GM18909 (cell line): ENCODE measurements around the gene RPAIN.

Experiments
- ATAC-seq: cut with Tn5 transposase; IDR thresholded peaks from one replicate; pipeline ENCODE4 v1.9.1; 2021; ENCODE audit warnings: mild to moderate bottlenecking; ENCODE audit not compliant: unreplicated experiment, poor library complexity

Gene RPAIN, protein sequence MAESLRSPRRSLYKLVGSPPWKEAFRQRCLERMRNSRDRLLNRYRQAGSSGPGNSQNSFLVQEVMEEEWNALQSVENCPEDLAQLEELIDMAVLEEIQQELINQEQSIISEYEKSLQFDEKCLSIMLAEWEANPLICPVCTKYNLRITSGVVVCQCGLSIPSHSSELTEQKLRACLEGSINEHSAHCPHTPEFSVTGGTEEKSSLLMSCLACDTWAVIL

DNA sequence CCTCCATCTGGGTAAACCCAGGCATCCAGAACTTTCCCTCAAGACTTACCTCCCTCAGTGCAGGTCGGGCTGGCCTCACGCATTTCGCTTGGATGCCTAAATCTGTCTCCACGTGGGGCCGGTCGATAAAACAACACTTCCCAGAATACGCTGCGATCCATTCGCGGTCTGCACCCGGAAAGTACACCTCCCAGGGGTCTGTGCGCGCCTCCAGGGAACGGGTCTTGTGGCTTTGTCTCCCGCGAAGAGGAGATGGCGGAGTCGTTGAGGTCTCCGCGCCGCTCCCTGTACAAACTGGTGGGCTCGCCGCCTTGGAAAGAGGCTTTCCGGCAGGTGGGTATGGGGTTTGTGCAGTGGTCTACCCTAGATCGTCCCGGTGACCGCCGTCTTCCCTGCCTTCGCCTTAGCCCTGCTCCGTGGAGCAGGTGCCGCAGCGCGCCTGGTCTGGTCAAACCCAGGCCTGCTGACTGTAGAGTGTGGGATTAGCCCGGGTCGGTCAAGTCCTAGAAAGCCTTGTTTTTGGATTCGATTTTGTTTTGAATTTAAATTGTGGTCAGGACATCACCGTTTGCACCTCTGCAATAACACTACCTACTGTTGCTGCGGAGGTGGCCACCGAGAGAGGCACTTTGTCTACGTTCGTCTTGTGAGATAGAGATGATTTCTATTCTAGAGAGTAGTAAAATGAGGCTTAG is at the start of gene RPAIN:
Gene RPAIN (plus strand): TSS at position 224 of the 695 bp plus-strand sequence. CDS start 29 bp downstream, at position 253.
- peak; percentile 62 for ATAC-seq

DNA sequence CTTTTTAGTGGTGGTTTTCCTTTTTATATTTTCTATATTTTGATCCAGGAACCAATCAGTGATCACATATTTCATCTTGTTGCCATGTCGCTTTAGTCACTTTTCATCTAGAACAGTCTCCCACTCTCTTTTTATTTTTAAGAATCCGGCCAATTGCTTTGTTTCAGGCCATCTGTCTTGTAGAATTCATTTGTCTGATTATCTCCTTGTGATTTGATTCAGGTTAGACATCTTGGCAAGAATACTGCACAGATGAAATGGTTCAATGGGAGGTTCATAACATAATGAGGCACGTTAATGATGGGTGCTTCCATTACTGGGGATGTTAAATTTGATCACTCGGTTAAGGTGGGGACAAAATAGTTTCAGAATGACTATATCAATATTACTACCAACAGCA is 49.6 kb upstream of the RPAIN start:
- no peak for ATAC-seq

DNA sequence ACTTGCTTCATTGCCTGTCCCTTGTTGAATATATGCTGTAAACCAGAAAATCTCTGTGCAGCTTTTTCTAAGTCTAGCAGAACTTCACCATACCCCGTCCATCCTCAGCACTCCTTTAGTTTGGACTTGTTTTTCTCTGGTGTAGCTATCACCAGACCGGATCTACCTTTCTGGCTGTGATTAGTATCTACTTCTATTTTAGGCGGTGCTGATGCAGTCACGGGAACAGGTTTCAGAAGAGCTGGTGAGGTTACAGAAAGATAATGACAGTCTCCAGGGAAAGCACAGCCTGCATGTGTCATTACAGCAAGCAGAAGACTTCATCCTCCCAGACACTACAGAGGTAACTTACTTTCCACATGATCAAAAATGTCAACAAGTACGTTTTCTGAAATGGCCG is 46.9 kb upstream of the RPAIN start:
- ATAC-seq = no peak

DNA sequence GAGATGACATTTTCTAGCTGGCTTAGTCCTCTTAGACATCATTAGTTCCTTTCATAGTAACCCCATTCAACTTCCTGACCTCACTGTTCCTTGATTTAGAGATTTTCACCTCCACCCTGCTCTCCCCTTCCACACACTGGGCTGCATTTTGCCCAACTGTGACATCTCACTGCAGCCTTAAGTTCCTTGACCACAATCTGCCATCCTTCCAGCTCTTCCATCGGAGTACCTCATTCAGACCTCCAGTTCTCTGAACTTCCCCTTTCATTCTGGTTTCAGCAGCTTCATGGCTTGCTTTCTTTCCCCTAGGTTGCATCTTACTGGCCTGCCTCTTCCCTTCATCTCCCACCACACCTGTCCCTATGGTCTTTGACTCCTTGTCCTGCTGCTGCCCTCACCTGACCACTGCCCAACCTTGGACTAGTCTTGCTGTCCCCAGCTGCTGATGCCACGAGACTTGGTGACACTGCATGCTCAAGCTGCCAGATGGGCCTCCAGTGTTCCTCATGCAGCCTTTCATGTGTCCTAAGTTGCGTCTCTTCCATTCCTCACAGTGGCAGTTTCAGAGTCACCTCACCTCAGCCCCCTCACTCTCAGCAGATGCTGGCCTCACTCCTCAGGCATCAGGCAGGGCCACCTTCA is 41.3 kb upstream of the RPAIN start:
- ATAC-seq = no peak

DNA sequence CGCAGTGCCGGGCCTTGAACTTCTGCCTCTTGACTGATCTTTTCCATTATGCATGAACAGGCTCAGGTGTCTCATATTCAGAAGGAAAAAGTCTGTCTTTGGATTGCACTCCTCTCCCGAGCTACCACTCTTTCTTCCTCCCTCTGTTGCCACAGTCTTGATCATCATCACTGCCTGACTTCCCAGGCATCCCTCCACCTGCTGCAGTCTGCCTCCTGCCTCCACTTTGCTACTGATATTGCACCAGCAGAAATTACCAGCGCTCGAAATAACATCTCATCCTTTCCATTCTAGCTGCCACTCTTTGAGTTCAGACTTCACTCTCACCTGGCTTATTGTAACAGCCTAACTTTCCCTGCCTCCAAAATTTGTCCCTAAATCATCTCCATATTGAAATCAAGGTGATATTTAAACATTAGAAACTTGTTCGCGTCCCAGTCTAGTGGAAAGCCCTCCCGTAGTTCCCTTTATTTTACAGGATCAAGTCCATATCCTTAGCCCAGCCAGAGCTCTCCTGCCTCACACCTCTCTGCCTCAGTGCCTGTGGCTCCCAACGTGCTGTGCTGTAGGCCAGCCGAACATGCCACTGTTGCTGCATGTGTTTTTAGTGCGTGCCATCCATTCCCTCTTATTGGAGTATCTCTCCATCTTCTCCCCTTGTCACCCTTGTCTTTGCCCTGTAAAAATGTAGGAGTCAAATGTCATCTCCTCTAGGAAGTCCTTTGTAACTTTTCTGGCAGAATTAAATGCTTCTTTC is 40.5 kb upstream of the RPAIN start:
- ATAC-seq = no peak

DNA sequence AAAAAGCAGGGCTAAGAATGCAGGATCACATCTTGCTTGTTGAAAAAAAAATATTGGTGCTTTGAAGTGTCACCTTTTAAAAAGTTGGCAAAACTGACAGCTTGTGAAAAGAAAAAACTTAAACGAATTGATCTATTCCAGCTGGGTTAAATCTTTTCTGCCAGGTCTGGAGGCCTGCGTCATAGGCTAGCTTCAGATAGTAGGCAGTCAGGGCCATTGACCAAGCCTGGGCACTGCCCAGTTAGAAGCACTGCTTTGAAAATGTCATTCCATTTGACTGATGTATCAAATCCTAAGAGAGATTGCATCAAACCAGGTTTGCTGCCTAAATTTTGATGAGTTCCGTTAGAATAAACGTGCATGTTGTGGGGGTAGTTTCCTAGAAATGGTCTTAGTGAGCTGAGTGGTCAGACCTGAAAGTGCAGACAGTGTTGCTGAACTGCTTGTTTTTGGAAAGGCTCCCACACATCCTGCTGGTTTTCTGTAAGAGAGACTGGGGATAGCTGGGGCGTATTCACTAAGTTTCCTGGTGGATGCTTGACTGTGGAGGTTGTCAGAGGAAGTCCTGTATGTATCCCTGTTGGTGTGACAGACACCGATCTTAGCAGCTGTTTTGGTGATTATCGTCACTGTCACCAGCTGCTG is 39.4 kb upstream of the RPAIN start:
- no peak for ATAC-seq

DNA sequence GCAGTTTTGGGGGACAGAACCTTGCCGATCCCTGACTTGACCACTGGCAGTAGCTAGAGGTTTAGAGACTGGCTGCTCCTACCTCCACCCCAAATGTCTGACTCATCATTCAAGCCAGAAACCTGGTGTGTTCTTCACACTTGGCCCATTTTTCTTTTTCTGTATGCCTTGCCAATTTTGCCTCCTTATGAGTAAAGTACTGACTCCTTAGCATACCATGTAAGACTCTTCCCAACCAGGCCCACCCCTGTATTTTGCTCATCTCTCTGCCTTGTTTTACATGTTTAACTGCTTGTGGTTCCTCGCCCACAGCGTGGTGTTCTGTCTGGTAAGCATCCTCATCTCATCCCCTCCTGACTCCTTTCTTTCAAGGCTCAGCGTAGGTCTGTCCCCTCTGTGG is 38.4 kb upstream of the RPAIN start:
- no peak for ATAC-seq

DNA sequence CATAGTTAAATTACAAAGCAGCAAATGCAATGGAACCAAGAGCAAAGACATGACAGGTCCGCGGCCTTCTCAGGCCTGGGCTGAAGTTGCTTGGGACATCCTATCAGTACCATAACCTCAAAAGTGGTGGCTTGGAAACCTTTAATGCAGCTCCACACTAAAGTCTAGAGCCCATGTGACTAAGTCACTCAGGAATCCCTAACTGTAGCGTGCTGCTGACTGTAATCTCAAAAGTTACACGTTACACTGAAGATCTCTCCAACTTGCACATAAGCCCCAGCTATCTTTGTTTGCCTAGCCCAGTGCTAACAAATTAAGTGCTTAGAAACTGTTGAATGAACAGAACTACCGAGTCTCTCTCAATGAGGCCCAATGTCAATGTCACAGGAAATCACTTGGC is 28.3 kb upstream of the RPAIN start:
- ATAC-seq = no peak

DNA sequence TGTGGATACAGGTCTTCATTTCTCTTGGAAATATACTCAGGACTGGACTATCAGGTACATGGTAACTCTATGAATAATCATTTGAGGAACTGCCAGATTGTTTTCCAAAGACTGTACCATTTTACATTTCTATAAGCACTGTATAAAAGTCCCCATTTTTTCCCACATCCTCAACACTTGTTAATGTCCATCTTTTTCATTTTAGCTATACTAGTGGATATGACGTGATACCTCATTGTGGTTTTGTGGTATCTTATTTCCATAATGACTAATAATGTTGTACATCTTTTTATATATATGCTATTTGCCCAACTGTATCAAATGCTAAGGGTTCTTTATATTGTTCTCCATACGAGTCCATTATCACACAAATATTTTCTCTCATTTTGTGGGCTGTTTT is 23.4 kb upstream of the RPAIN start:
- ATAC-seq = no peak

DNA sequence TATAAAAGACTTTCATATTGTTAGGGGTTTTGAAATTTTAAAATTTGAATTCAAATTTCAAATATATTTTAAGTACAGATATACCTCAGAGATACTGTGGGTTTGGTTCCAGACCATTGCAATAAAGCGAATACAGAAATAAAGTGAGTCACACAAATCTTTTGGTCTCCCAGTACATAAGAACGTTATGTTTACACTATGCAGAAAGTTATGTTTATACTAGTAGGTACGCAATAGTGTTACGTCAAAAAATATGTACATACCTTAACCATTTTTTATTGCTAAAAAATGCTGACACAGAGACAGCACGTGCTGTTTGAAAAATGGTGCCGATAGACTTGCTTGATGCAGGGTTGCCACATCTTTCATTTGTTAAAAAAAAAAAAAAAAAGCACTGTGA is 20.2 kb upstream of the RPAIN start:
- ATAC-seq = no peak

DNA sequence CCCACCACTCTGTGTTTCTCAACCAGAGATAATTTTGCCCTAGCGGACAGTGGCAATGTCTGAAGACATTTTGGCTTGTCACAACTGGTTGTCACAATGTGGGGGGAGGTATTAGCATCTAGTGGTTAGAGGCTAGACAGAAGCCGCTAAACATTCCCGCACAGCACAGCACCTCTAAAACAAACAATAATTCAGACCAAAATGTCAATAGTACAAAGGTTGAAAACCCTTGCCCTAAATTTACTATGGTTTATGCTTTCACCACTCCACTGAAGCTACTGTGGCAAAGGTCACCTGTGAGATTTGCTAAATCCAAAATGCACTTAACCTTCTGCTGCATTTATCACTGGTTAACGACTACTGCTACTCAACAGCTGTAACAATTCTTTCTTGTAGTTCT is 14.6 kb upstream of the RPAIN start:
- ATAC-seq = no peak

DNA sequence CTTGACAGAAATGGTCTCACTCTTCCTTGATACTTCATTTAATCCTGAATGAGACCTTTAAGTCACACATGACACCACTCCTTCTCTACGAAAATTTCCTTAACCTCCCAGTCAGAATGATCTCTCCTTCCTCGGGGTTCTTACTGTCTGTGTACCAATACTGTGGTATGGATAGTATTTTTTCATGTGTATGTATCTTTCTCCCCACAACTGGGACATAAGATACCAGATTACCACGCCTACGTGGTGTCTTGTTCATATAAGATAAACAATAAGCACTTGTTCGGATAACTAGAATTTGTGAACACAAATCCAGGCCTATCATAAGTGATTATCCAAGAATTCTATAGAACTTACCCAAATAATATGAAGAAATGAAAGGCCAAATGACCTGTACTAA is 11.8 kb upstream of the RPAIN start:
- no peak for ATAC-seq

DNA sequence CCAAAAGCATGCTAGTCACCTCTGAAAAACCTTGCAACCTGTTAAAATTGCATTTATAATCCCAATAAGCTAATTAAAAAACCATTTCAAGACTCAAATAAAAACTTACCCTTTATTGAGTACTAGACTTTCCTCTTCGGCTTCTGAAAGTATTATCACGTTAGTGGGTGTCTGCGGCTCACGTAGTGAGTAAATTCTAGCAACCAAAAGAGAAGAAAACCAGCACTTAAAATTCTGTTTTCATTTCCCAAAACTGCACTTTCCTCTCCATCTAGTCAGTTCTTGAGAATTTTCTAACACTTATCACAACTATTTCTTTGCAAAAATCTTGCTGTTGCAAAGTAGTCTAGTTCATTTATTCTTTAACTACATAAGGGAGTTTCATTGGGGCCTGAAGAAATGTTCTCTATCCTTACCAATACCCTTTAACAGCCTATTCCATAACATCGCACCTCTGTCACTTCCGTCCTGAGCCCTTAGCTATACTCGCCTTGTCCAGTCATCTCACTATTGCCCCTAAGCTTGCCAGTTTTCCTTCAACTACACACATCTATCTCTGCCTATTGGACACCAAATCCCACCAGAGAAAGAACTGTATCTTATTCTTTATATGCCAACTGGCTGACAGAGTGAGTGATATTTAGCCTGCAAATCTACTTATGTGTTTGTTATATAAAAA is 9.2 kb upstream of the RPAIN start:
- ATAC-seq = no peak

DNA sequence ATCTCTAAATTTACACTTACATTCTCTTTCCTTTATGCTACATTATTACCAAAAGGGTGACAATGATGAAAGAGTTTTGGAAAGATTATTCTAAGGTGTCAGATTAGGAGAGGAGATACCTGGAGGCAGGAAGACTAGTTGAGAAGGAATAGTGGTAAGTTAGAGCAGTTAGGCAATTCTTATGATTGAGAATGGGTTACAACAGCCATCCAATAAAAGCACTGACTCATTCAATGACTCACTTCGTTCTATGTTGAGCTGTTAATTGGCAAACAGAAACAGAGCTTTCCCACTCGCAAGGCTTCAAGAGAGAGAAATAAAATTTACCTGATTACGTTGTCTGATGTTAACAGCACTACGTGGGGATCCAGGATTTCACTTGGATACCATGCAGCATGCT is 6.3 kb upstream of the RPAIN start:
- no peak for ATAC-seq

DNA sequence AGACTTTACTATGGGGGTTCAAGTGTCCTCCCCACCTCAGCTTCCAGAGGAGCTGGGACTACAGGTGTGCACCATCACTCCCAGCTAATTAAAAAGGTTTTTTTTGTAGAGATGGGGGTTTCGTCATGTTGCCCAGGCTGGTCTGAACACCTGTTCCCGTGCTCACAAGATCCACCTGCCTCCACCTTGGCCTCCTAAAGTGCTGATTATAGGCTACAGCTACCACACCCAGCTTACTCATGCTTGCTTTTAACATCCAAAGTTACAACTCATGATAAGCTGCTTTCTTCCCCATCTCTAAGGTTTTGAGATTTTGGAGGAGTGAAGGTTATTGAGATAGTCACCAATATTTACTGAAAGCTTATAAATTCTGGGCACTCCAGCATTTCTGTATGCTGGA is 3.1 kb upstream of the RPAIN start:
- ATAC-seq = no peak

DNA sequence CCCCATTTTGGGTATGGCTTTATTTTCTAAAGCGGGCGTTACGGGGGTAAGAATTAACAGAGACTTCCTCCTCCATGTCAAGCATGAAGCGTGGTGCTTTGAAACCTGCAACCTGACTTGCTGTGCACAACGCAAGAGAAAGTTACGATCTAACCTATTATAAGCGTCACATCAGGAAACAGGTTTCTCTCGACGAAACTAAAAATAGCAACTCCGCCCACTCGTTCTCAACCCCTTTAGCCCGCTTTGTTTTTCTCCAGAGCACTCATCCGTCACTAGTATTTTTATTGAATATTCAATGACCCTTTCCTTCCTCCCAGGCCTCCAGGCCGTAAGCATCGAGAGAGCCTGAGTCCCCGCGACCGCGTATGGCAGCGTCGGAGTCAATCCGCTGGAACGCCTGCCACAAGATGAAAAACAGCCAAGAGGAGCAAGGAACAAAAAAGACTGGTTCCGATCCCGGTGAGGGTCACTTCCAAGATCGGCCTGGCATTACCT is 1.1 kb upstream of the RPAIN start:
- peak; percentile 41 for ATAC-seq

DNA sequence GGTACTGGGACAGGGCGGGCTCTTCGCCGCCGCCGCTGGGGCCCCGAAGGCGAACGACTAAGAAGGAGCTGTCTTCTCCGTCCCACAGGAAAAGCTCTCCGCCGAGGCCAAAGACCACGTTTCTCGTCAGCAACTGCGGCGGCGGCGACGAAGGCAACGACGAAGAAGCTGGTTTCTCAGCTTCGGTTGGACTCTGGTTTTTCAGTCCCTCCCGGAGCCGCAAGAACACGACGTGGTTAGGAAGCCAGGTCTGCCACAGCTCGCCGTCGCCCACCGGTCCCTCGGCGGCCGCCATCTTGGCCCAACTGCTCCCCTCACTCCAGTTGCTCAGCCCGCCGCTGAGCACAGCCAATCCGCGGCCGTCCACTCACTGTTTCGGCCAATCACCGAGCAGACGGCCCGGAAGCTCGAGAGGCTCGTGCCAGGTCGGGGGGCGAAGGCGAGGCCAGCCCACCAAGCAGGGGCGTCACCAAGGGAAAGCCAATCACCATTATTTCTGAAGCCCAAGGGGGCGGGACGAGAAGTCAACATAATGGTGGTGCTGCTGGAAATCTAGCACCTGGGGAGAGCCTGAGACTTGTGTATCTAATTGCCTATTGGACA is 525 bp upstream of the RPAIN start, which contains the start of gene NUP88:
Gene NUP88 (minus strand): TSS at position 307 of the 603 bp plus-strand sequence. CDS start 12 bp downstream, at position 295.
- ATAC-seq = peak; percentile 91

DNA sequence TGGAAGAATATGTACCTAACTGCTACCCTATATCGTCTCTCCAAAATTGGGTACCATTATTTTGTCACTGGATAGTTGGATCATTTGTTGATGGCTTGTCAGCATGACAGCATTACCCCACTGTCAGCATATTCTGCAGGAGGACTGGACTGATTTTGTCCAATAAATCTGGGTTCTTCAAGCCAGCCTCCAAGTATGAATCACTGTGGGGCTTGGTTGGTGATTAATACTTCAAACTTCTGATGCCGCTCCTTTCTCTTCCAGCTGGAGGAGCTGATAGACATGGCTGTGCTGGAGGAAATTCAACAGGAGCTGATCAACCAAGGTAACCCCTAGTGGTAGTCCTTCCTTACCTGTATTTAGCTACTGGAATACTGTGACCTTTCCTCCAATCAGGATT is 2.5 kb downstream of the RPAIN start:
- ATAC-seq = no peak

DNA sequence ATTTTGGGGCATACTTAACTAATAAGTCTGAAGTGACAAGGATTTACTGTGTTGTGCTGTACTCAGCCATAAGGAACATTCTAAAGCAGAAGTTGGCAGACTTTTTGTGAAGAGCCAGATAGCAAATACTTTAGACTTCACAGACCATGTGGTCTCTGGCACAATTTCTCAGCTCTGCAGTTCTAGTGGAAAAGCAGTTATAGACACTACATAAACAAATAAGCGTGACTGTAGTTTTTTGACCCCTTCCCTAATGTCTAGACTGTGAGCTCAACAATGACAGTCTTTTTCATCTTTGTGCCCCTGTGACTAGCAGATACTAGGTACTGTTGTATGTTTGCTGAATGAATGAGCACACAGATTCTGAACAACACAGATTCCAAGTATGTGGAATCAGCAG is 4.9 kb downstream of the RPAIN start:
- ATAC-seq = no peak
